Thymus (tissue), 11 donors: ENCODE results near the gene CNTRL. TPM values are rescaled to one million over a fixed set of nuclear protein-coding genes. Genes with fewer than 3 reads are reported as not detected.
"Not testable (repeated sequence)": the region's sequence is repeated elsewhere in the genome, so short reads cannot be mapped to it uniquely, and the experiment has no call there.

Experiments
- DNase-seq, 9 donors: peaks; one replicate each; pipeline ENCODE4 v3.0.0-alpha.2; 2013; ENCODE audit warnings: low spot score in 9 of 9, low read depth in 6 of 9, missing footprints in 1 of 9
- H3K27ac ChIP-seq, 2 donors: one replicate each; pipeline ENCODE4 v1.5.1; 2013; ENCODE audit warnings: control low read depth in 1 of 2, low read depth in 1 of 2, low read length in 1 of 2, mild to moderate bottlenecking in 1 of 2, moderate library complexity in 1 of 2
- H3K27me3 ChIP-seq, 2 donors: one replicate each; pipeline ENCODE4 v1.5.1; 2013; ENCODE audit warnings: low read length in 1 of 2; ENCODE audit not compliant: control insufficient read depth in 2 of 2, insufficient read depth in 1 of 2
- H3K36me3 ChIP-seq, 2 donors: one replicate each; pipeline ENCODE4 v1.5.1; 2013; ENCODE audit warnings: low read length in 1 of 2, mild to moderate bottlenecking in 1 of 2, moderate library complexity in 1 of 2; ENCODE audit not compliant: control insufficient read depth in 2 of 2, insufficient read depth in 2 of 2
- H3K4me1 ChIP-seq, 2 donors: one replicate each; pipeline ENCODE4 v1.5.1; 2013; ENCODE audit warnings: low read length in 2 of 2; ENCODE audit not compliant: control insufficient read depth in 2 of 2, insufficient read depth in 2 of 2
- H3K4me3 ChIP-seq, 2 donors: one replicate each; pipeline ENCODE4 v1.5.1; 2013; ENCODE audit warnings: low read length in 2 of 2, control low read depth in 1 of 2, mild to moderate bottlenecking in 1 of 2
- H3K9me3 ChIP-seq, 2 donors: one replicate each; pipeline ENCODE4 v1.5.1; 2013; ENCODE audit warnings: low read length in 1 of 2, mild to moderate bottlenecking in 1 of 2; ENCODE audit not compliant: control insufficient read depth in 2 of 2, insufficient read depth in 1 of 2
- WGBS: extraction: QIAGEN DNeasy Blood & Tissue Kit; methylation state at CpG from one replicate; pipeline ENCODE4 v1.1.7; 2013; 5-methylcytosine and 5-hydroxymethylcytosine counted together
- polyA plus RNA-seq: library from polyadenylated mRNA; stranded (reverse); fragments of 200-250 nt; gene quantifications from one replicate; pipeline ENCODE4 v1.2.3, GENCODE V29; 2013
- total RNA-seq: library from RNA; stranded (reverse); fragments of 120-200 nt; gene quantifications from one replicate; pipeline ENCODE4 v1.2.4, GENCODE V29; 2013
- donor health status: healthy.

Gene CNTRL
- total and polyA plus RNA-seq, 2 donors: 24.1 to 39.4 TPM

GRCh38 chr9:121178676-121179372 is 104.1 kb downstream of the CNTRL start:
- no peak for DNase-seq
- H3K4me1 ChIP-seq: no peaks in the 10 kb centered on the region
- no peaks in the 10 kb centered on the region for H3K27me3 ChIP-seq
- WGBS: 95% methylated on average over 6 of the region's 6 CpGs
- peaks cover 21 to 89% of the 10 kb centered on the region in 2 donors for H3K36me3 ChIP-seq
- no peaks in the 10 kb centered on the region for H3K9me3 ChIP-seq
- H3K27ac ChIP-seq: no peak overlapping the region
- H3K4me3 ChIP-seq: no peak overlapping the region

DNA sequence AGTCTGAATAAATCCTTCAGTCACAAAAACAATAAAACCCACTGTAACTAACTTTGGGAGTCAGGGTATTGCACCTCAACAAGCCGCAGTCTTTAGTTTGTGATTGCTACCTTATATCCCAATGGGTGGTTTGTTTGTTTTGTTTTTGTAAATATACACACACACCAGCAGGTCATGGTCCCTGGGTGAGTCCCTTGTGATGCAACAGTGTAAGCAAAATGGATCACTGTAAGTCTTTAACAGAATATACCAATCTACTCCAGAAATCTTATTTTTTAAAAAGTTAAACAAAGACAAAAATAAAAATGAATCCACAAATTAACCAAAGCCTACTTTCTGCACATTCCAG is 104.6 kb downstream of the CNTRL start:
- H3K9me3 ChIP-seq, H3K27ac ChIP-seq, H3K27me3 ChIP-seq, H3K4me3 ChIP-seq, H3K4me1 ChIP-seq, DNase-seq: not testable (repeated sequence)
- 92% methylated on average over 1 of the region's 1 CpG for WGBS
- peaks cover 20 to 89% of the 10 kb centered on the region in 2 donors for H3K36me3 ChIP-seq

- Histone ChIP-seq H3K27ac (no peak overlapping the region), H3K27me3 (no peaks in the 10 kb centered on the region), H3K4me1 (no peaks in the 10 kb centered on the region), H3K9me3 (no peaks in the 10 kb centered on the region), H3K4me3 (no peak overlapping the region), H3K36me3 (peaks cover 18 to 86% of the 10 kb centered on the region in 2 donors)
- 96% methylated on average over 3 of the region's 3 CpGs for WGBS
- DNase-seq: no peak
Observed at GRCh38 chr9:121179930-121180681, 105.4 kb downstream of the CNTRL start.

- DNase-seq: no peak
- WGBS: 94% methylated on average over 3 of the region's 3 CpGs
- Histone ChIP-seq H3K27me3 (no peaks in the 10 kb centered on the region), H3K4me3 (no peak overlapping the region), H3K36me3 (peaks cover 17 to 78% of the 10 kb centered on the region in 2 donors), H3K27ac (no peak overlapping the region), H3K9me3 (no peaks in the 10 kb centered on the region), H3K4me1 (peaks cover 0 to 3% of the 10 kb centered on the region in 2 donors)
Observed at GRCh38 chr9:121182101-121182836, 107.5 kb downstream of the CNTRL start.

- H3K9me3 ChIP-seq: no peaks in the 10 kb centered on the region
- H3K27me3 ChIP-seq: no peaks in the 10 kb centered on the region
- H3K36me3 ChIP-seq: peaks cover 17 to 74% of the 10 kb centered on the region in 2 donors
Observed at GRCh38 chr9:121182989-121183388, 108.2 kb downstream of the CNTRL start.

DNA sequence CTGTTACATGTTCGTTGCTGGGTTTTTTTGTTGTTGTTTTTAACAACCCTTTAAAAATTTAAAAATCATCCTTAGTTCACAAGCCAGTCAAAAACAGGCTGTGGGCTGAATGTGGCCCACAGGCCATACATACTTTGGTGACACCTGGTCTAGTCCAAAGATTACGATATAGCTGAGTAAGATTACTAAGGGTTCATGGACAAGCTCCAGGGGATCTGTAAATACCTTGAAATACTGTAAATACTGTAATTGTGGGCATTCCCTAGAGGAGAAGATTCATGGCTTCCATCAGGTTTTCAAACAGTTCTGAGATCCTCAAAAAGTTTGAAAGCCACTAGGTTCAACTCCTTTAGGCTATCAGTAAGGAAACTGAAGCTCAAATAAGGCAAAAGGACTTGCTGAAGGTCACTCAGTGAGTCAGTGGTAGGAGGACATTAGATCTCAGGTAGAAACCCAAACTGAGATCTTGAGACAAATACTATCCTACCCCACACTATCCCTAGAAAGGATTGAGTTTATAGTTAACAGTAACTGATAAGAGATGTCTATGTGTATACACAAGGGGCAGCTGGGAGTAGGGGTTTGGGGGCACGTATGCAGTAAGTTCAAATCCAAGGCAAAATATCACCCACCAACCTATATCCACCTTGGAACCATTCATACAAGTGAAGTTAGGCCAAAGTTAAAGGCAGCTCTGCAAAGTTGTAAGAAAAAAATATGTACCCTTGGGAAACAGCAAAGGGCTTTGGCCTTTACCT is 109.1 kb downstream of the CNTRL start:
- Histone ChIP-seq H3K36me3 (peaks cover 14 to 65% of the 10 kb centered on the region in 2 donors), H3K4me3 (no peak overlapping the region), H3K4me1 (peaks cover 0 to 3% of the 10 kb centered on the region in 2 donors), H3K27me3 (no peaks in the 10 kb centered on the region), H3K27ac (no peak overlapping the region), H3K9me3 (no peaks in the 10 kb centered on the region)
- WGBS: 89% methylated on average over 3 of the region's 3 CpGs
- no peak for DNase-seq

More at GRCh38 chr9:121182989-121183388, 108.2 kb downstream of the CNTRL start:
- Histone ChIP-seq H3K27ac (no peak overlapping the region), H3K4me1 (peaks cover 0 to 3% of the 10 kb centered on the region in 2 donors), H3K4me3 (no peak overlapping the region)
- DNase-seq: no peak

GRCh38 chr9:121184463-121184862 is 109.7 kb downstream of the CNTRL start:
- H3K9me3 ChIP-seq: no peaks in the 10 kb centered on the region
- DNase-seq: no peak
- H3K36me3 ChIP-seq: peaks cover 13 to 60% of the 10 kb centered on the region in 2 donors
- H3K4me3 ChIP-seq: no peak overlapping the region
- no peak overlapping the region for H3K27ac ChIP-seq
- H3K4me1 ChIP-seq: peaks cover 0 to 3% of the 10 kb centered on the region in 2 donors
- no peaks in the 10 kb centered on the region for H3K27me3 ChIP-seq

- WGBS: 89% methylated on average over 3 of the region's 3 CpGs
- Histone ChIP-seq H3K9me3 (no peaks in the 10 kb centered on the region), H3K27me3 (no peaks in the 10 kb centered on the region), H3K4me3 (no peak overlapping the region), H3K36me3 (peaks cover 13 to 55% of the 10 kb centered on the region in 2 donors), H3K4me1 (peaks cover 0 to 3% of the 10 kb centered on the region in 2 donors), H3K27ac (no peak overlapping the region)
- no peak for DNase-seq
Observed at GRCh38 chr9:121185178-121185745, 110.5 kb downstream of the CNTRL start.
